ENCODE data around the gene S100A3.
"Not testable (repeated sequence)": the region's sequence is repeated elsewhere in the genome, so short reads cannot be mapped to it uniquely, and the experiment has no call there.

S100A3 gene

DNA sequence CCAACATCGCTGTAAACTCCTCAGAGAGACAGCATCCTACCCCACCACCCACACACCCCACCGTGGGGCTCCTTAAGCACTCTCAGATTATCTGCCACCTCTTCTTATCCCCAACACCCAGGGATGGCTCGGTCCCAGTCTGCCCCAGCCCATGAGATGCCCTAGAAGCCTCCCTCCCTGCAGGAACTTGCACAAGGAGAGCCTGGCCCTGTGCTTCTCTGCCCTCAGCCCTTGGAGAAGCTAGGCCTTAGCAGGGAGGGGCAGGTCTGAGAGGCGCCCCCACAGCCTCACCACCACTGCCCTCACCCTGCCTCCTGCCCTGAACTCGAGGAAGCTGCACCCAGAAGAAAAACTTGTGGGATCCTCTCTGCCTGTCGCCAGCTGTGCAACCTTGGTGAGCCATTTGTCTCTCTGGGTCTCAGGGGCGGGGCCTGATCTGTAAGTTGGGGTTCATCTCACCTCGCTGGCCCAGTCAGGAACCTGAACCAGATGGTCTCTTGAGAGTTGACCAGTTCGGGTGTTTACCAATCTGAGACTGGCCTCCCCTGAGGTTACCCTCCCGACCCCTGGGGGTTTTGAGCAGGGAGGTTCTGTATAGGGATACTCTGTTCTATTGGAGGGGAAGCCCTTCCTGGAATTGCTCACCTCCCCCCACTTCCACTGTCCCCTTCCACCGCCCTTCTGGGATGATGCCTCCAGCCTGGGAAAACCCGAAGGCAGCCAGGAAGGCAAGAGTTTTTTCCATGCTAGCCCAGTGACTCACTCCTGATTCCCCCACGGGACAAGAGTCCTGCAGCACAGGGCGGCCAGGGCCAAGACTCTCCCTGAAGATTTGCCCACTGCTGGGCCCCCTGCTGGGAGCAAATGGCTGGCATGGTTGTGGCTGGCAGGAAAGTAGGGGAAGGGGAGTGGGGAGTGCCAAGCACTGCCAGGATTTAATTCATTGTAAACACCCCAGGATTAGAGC is at the start of gene S100A3:
S100A3 (minus strand) TSS at position 537 of the 967 bp plus-strand sequence. CDS start 773 bp downstream, outside the sequence.
- Mint-ChIP-seq H3K4me1 (ENCODE audit: low read depth) (peaks cover 30% of the 10 kb centered on the region), H3K27me3 (no peaks in the 10 kb centered on the region), H3K4me3 (no peak within 1 kb of the TSS), H3K36me3 (ENCODE audit: low read depth) (peaks cover 3% of the 10 kb centered on the region), H3K27ac (no peak within 1 kb of the TSS), H3K9me3 (no peaks in the 10 kb centered on the region)

- peak overlapping the region; percentile 56 for H3K27ac Mint-ChIP-seq
- H3K9me3 Mint-ChIP-seq, result no peaks in the 10 kb centered on the region
- H3K4me1 Mint-ChIP-seq (ENCODE audit: low read depth), result peaks cover 28% of the 10 kb centered on the region
- H3K36me3 Mint-ChIP-seq (ENCODE audit: low read depth), result no peaks in the 10 kb centered on the region
- no peak overlapping the region for H3K4me3 Mint-ChIP-seq
- no peaks in the 10 kb centered on the region for H3K27me3 Mint-ChIP-seq
These were observed 49.5 kb upstream of the S100A3 start for GRCh38 chr1:153598309-153599172.

DNA sequence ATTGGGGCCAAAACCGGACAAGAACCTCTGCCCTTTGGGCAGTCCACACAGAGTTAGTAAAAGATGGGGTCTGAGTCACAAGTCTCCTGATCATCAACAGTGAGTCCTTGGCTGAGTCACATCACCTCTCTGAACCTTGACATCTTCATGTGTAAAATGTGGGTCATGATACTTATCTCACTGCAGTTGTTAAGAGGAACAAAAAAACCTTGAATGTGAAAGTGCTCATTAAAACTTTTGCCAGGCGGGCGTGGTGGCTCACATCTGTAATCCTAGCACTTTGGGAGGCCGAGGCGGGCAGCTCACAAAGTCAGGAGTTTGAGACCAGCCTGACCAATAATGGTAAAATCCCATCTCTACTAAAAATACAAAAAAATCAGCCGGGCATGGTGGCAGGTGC is 48.1 kb upstream of the S100A3 start:
- peak overlapping the region; percentile 41 for H3K27ac Mint-ChIP-seq
- no peak overlapping the region for H3K4me3 Mint-ChIP-seq
- H3K9me3 Mint-ChIP-seq, result no peaks in the 10 kb centered on the region
- H3K27me3 Mint-ChIP-seq, result no peaks in the 10 kb centered on the region
- H3K36me3 Mint-ChIP-seq (ENCODE audit: low read depth), result no peaks in the 10 kb centered on the region
- H3K4me1 Mint-ChIP-seq (ENCODE audit: low read depth), result peaks cover 27% of the 10 kb centered on the region

DNA sequence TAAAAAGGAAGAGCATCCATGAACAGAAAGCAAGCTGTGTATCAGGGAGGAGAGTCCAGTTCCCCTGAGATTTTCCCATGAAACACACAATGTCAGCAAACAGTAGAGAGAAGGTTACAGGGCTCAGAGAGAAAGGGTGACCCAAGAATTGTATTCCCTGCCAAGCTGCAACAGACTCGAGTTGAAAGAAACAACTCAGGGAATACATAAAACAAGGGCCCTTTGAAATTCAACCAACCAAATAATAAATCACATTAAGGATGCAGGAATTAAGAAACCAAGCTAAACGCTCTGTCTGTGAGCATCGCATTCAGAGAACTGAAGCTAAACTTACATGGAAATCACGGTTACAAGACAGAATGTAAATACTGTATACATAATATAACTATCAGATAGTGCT is 43.7 kb upstream of the S100A3 start:
- H3K4me3 Mint-ChIP-seq, result no peak overlapping the region
- H3K9me3 Mint-ChIP-seq, result no peaks in the 10 kb centered on the region
- H3K27ac Mint-ChIP-seq, result no peak overlapping the region
- H3K27me3 Mint-ChIP-seq, result no peaks in the 10 kb centered on the region
- H3K4me1 Mint-ChIP-seq (ENCODE audit: low read depth), result peaks cover 9% of the 10 kb centered on the region
- H3K36me3 Mint-ChIP-seq (ENCODE audit: low read depth), result no peaks in the 10 kb centered on the region

DNA sequence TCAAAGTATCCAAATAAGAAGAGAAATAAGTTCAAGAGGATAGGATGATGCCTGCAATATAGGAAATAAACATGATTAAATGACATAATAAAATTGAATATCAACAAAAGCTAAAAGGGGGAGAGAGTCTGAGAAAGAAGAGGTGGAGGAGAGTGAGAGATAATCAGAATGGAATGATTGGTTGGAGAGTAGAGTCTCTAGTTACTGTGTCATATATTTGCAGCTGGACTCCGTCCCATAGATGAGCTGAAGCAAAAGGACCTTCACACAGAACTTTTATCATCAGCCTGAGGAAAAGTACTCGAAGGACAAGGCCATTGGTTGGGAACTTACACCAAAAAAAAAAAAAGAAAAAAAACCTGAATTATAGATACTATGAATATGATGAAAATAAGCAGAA is 39.4 kb upstream of the S100A3 start:
- H3K36me3 Mint-ChIP-seq (ENCODE audit: low read depth), result no peaks in the 10 kb centered on the region

GRCh38 chr1:153588033-153588432 is 39.0 kb upstream of the S100A3 start:
- not testable (repeated sequence) for H3K36me3 Mint-ChIP-seq (ENCODE audit: low read depth); H3K4me3 Mint-ChIP-seq; H3K27me3 Mint-ChIP-seq; H3K9me3 Mint-ChIP-seq; H3K4me1 Mint-ChIP-seq (ENCODE audit: low read depth); H3K27ac Mint-ChIP-seq

More for the DNA sequence above, 39.4 kb upstream of the S100A3 start:
- H3K27me3 Mint-ChIP-seq, result no peaks in the 10 kb centered on the region
- no peak overlapping the region for H3K27ac Mint-ChIP-seq
- H3K4me3 Mint-ChIP-seq, result no peak overlapping the region
- no peaks in the 10 kb centered on the region for H3K9me3 Mint-ChIP-seq
- H3K4me1 Mint-ChIP-seq (ENCODE audit: low read depth), result no peaks in the 10 kb centered on the region

DNA sequence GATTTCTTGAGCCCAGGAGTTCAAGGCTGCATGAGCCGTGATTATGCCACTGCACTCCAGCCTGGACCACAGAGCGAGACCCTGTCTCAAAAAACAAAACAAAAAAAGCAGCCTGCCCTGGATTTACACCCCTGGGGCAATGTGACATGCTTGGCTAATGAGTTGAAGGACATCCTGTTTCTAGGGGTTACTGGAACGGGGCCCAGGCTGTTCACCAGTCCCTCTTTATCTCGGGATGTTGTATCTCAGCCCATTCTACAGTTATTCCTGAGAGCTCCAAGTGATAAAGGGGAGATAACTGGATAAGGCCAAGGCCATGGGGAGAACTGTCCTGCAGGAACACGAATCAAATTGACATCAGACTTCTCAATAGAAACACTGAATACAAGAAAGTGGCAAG is 38.3 kb upstream of the S100A3 start:
- H3K27me3 Mint-ChIP-seq, result no peaks in the 10 kb centered on the region
- H3K36me3 Mint-ChIP-seq (ENCODE audit: low read depth), result no peaks in the 10 kb centered on the region
- no peaks in the 10 kb centered on the region for H3K9me3 Mint-ChIP-seq
- no peak overlapping the region for H3K4me3 Mint-ChIP-seq
- H3K27ac Mint-ChIP-seq, result no peak overlapping the region
- no peaks in the 10 kb centered on the region for H3K4me1 Mint-ChIP-seq (ENCODE audit: low read depth)

GRCh38 chr1:153586347-153586746 is 37.3 kb upstream of the S100A3 start:
- Mint-ChIP-seq H3K36me3 (ENCODE audit: low read depth) (no peaks in the 10 kb centered on the region), H3K4me1 (ENCODE audit: low read depth) (no peaks in the 10 kb centered on the region), H3K27ac (no peak overlapping the region), H3K4me3 (no peak overlapping the region), H3K27me3 (no peaks in the 10 kb centered on the region), H3K9me3 (no peaks in the 10 kb centered on the region)

DNA sequence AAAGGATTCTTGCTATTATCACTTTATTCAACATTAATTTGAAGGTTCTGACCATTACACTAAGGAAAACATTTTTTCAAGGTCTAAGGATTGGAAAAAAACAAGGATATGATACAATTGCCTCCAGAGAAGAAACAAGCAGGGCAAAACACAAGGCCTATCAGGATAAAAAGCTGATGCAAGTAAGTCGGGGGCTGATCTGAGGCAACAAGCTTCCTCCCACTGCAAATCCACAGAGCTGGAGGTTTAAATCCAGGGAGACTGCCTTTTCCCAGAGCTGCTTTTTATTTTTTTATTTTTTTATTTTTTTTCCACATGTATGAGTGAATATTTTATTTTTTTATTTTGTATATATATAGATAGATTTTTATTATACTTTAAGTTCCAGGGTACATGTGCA is 35.9 kb upstream of the S100A3 start:
- no peak overlapping the region for H3K4me3 Mint-ChIP-seq
- H3K27me3 Mint-ChIP-seq, result no peaks in the 10 kb centered on the region
- H3K4me1 Mint-ChIP-seq (ENCODE audit: low read depth), result no peaks in the 10 kb centered on the region
- no peaks in the 10 kb centered on the region for H3K9me3 Mint-ChIP-seq
- no peaks in the 10 kb centered on the region for H3K36me3 Mint-ChIP-seq (ENCODE audit: low read depth)
- H3K27ac Mint-ChIP-seq, result no peak overlapping the region

DNA sequence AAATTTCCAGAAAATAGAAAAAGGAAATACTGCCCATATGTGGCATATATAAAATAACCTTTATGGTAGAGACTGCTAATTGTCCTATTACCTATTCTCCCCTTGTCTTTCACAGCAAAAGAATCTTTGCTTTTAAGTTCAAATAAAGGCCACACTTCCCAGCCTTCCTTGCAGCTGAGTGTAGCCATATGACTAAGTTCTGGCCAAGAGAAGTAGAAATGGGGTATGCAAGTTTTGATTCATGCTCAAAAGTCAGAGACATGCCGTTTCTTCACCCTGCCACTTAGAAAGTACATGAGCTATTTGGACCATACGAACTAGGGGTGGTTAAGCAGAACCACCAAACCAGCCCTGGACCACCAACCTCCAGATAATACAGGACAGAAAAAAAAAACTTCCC is 34.9 kb upstream of the S100A3 start:
- no peaks in the 10 kb centered on the region for H3K36me3 Mint-ChIP-seq (ENCODE audit: low read depth)
- H3K4me3 Mint-ChIP-seq, result no peak overlapping the region
- H3K9me3 Mint-ChIP-seq, result no peaks in the 10 kb centered on the region
- no peaks in the 10 kb centered on the region for H3K4me1 Mint-ChIP-seq (ENCODE audit: low read depth)
- no peak overlapping the region for H3K27ac Mint-ChIP-seq
- peaks cover 8% of the 10 kb centered on the region for H3K27me3 Mint-ChIP-seq

DNA sequence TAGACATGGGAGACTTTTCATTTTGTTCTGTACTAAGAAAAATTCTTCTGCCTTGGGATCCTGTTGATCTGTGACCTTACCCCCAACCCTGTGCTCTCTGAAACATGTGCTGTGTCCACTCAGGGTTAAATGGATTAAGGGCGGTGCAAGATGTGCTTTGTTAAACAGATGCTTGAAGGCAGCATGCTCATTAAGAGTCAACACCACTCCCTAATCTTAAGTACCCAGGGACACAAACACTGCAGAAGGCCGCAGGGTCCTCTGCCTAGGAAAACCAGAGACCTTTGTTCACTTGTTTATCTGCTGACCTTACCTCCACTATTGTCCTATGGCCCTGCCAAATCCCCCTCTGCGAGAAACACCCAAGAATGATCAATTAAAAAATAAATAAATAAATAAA is 34.5 kb upstream of the S100A3 start:
- not testable (repeated sequence) for H3K4me1 Mint-ChIP-seq (ENCODE audit: low read depth); H3K9me3 Mint-ChIP-seq; H3K4me3 Mint-ChIP-seq; H3K27ac Mint-ChIP-seq; H3K36me3 Mint-ChIP-seq (ENCODE audit: low read depth)
- H3K27me3 Mint-ChIP-seq, result peaks cover 12% of the 10 kb centered on the region

DNA sequence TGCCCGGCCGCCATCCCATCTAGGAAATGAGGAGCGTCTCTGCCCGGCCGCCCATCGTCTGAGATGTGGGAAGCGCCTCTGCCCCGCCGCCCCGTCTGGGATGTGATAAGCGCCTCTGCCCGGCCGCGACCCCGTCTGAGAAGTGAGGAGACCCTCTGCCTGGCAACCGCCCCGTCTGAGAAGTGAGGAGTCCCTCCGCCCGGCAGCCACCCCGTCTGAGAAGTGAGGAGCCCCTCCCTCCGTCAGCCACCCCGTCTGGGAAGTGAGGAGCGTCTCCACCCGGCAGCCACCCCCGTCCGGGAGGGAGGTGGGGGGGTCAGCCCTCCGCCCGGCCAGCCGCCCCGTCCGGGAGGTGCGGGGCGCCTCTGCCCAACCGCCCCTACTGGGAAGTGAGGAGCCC is 33.8 kb upstream of the S100A3 start:
- not testable (repeated sequence) for H3K27ac Mint-ChIP-seq; H3K9me3 Mint-ChIP-seq; H3K36me3 Mint-ChIP-seq (ENCODE audit: low read depth); H3K4me1 Mint-ChIP-seq (ENCODE audit: low read depth); H3K4me3 Mint-ChIP-seq
- peaks cover 19% of the 10 kb centered on the region for H3K27me3 Mint-ChIP-seq

DNA sequence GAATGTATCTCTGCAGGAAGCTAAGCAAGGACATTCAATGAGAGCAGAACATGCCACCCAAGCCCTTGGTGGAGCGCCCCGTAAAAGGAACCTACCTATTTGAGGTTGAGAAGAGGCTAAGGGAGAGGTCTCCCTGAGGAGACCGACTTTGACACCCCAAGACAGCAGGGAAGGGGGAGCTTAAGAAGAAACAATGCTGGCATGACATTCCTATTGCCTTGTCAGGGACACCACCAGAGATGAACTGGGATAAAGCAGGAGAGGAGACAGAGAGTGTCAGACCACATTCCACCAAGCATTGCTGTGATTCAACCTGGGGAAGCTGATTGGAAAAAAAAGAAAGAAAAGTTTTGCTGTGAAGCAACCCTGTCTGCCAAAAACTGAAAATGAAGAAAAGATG is 29.9 kb upstream of the S100A3 start:
- Mint-ChIP-seq H3K27me3 (peaks cover 30% of the 10 kb centered on the region), H3K4me1 (ENCODE audit: low read depth) (no peaks in the 10 kb centered on the region), H3K27ac (no peak overlapping the region), H3K9me3 (no peaks in the 10 kb centered on the region), H3K4me3 (no peak overlapping the region), H3K36me3 (ENCODE audit: low read depth) (no peaks in the 10 kb centered on the region)

GRCh38 chr1:153578490-153578889 is 29.4 kb upstream of the S100A3 start:
- Mint-ChIP-seq H3K36me3 (ENCODE audit: low read depth) (no peaks in the 10 kb centered on the region), H3K9me3 (no peaks in the 10 kb centered on the region), H3K4me3 (no peak overlapping the region), H3K27ac (no peak overlapping the region), H3K27me3 (peaks cover 30% of the 10 kb centered on the region), H3K4me1 (ENCODE audit: low read depth) (peaks cover 2% of the 10 kb centered on the region)

GRCh38 chr1:153577624-153578051 is 28.6 kb upstream of the S100A3 start:
- Mint-ChIP-seq H3K4me3 (no peak overlapping the region), H3K36me3 (ENCODE audit: low read depth) (no peaks in the 10 kb centered on the region), H3K9me3 (no peaks in the 10 kb centered on the region), H3K27ac (no peak overlapping the region), H3K4me1 (ENCODE audit: low read depth) (peaks cover 10% of the 10 kb centered on the region), H3K27me3 (peaks cover 30% of the 10 kb centered on the region)

Measured in stimulated activated naive CD8-positive, alpha-beta T cell treated with anti-CD3 and anti-CD28 coated beads, Interleukin-15, Interleukin-2, amounts not matched to agents 100 ng/mL and 50 ng/mL, for 24 hours (primary cell).